ENCODE measurements around the gene C1GALT1. TPM values are rescaled to one million over a fixed set of nuclear protein-coding genes. Genes with fewer than 3 reads are reported as not detected.

C1GALT1 gene
- total and polyA plus RNA-seq, 9 of the 15 experiments (the other 6 are each of a cell fraction or from before 2014, with no cell fraction given): 5.0 to 33.2 (median 24.1) TPM

GRCh38 chr7:7231865-7232264 is 49.5 kb downstream of the C1GALT1 start:
- BruUV-seq (replicated peaks): no TSS peak
- TF ChIP-seq E2F1 (CRISPR knock-in tag; IDR thresholded peaks at IDR 0.05): no peak
- no peak for TF ChIP-seq TARDBP (IDR thresholded peaks at IDR 0.05)
- TF ChIP-seq DLX4 (CRISPR knock-in tag; IDR thresholded peaks at IDR 0.05): no peak
- no peak for TF ChIP-seq ZNF354B (CRISPR knock-in tag; IDR thresholded peaks at IDR 0.05)
- in situ Hi-C loops (cut with MboI): no loop called here
- DNase-seq (ENCODE audit: extremely low read depth in 1 of 4, low spot score in 3 of 4) (no peak), ATAC-seq (no peak), FAIRE-seq (no peak)
- Histone ChIP-seq H3K9me3 (replicated peaks; ENCODE audit: control insufficient read depth, insufficient read depth, low read depth, low read length) (no peaks in the 10 kb centered on the region), H3K4me1 (replicated peaks in 1 of 2; ENCODE audit: control insufficient read depth in 2 of 2, insufficient read depth in 2 of 2, low read length in 2 of 2) (no peaks in the 10 kb centered on the region), H3K36me3 (ENCODE audit: control insufficient read depth, insufficient read depth, low read length) (peaks cover 13% of the 10 kb centered on the region; the same call in 2 of the 3 replicates), H3K27ac (ENCODE audit: extremely low read depth, low read depth, low read length) (no peak overlapping the region), H3K9ac (ENCODE audit: insufficient read depth in 1 of 2, low read depth in 2 of 2, low read length in 2 of 2) (no peak overlapping the region), H3K4me2 (ENCODE audit: insufficient read depth, low read length) (no peak overlapping the region), H4K20me1 (replicated peaks; ENCODE audit: control insufficient read depth, insufficient read depth, low read length) (no peaks in the 10 kb centered on the region), H2AFZ (ENCODE audit: low read depth, low read length) (no peak overlapping the region), H3K4me3 (no peak overlapping the region), H3K27me3 (ENCODE audit: control insufficient read depth in 2 of 2, insufficient read depth in 2 of 2, low read length in 2 of 2) (no peaks in the 10 kb centered on the region), H3K9me1 (ENCODE audit: control insufficient read depth, insufficient read depth, low read length) (no peaks in the 10 kb centered on the region), H3K79me2 (ENCODE audit: control insufficient read depth, insufficient read depth, low read length) (peaks cover 4% of the 10 kb centered on the region; the same call in 2 of the 3 replicates)
- 94% methylated on average over 3 of the region's 3 CpGs for WGBS (ENCODE audit: insufficient coverage, low coverage, missing lambda C conversion rate)
- intact Hi-C loops (cut with micrococcal nuclease): no loop called here
- CTCF ChIA-PET (ENCODE audit: low intra/inter-chr PET ratio): interaction anchor here (0.6 kb wide), 1 partner anchor 97 kb away, joined by 4 read pairs; no protein-coding TSS in a partner anchor
- POLR2A ChIA-PET: no interaction called here

GRCh38 chr7:7235347-7235746 is 53.0 kb downstream of the C1GALT1 start:
- Histone ChIP-seq H3K79me2 (ENCODE audit: control insufficient read depth, insufficient read depth, low read length) (peaks cover 4% of the 10 kb centered on the region; the same call in 2 of the 3 replicates), H3K9me1 (ENCODE audit: control insufficient read depth, insufficient read depth, low read length) (no peaks in the 10 kb centered on the region), H3K4me3 (no peak overlapping the region), H3K4me1 (replicated peaks in 1 of 2; ENCODE audit: control insufficient read depth in 2 of 2, insufficient read depth in 2 of 2, low read length in 2 of 2) (no peaks in the 10 kb centered on the region), H3K27ac (ENCODE audit: extremely low read depth, low read depth, low read length) (no peak overlapping the region), H4K20me1 (replicated peaks; ENCODE audit: control insufficient read depth, insufficient read depth, low read length) (no peaks in the 10 kb centered on the region), H3K9ac (ENCODE audit: insufficient read depth in 1 of 2, low read depth in 2 of 2, low read length in 2 of 2) (no peak overlapping the region), H3K27me3 (ENCODE audit: control insufficient read depth in 2 of 2, insufficient read depth in 2 of 2, low read length in 2 of 2) (no peaks in the 10 kb centered on the region), H3K9me3 (replicated peaks; ENCODE audit: control insufficient read depth, insufficient read depth, low read depth, low read length) (no peaks in the 10 kb centered on the region), H2AFZ (ENCODE audit: low read depth, low read length) (no peak overlapping the region), H3K36me3 (ENCODE audit: control insufficient read depth, insufficient read depth, low read length) (peaks cover 35% of the 10 kb centered on the region), H3K4me2 (ENCODE audit: insufficient read depth, low read length) (no peak overlapping the region)
- no peak for TF ChIP-seq KHSRP (IDR thresholded peaks at IDR 0.05)
- ChIA-PET CTCF (ENCODE audit: low intra/inter-chr PET ratio) (no interaction called here), POLR2A (no interaction called here)
- in situ Hi-C loops (cut with MboI): no loop called here
- FAIRE-seq (no peak), ATAC-seq (no peak), DNase-seq (ENCODE audit: extremely low read depth in 1 of 4, low spot score in 3 of 4) (no peak)
- 89% methylated on average over 3 of the region's 3 CpGs for WGBS (ENCODE audit: insufficient coverage, low coverage, missing lambda C conversion rate)
- intact Hi-C loops (cut with micrococcal nuclease): no loop called here
- BruUV-seq (replicated peaks): no TSS peak

Data from K562 (cell line).